ENCODE measurements around the gene FAM222A.

- TF ChIP-seq AFF4 (CRISPR knock-in tag; IDR thresholded peaks at IDR 0.05; ENCODE audit: borderline replicate concordance) (no peak), KAT7 (CRISPR knock-in tag; IDR thresholded peaks at IDR 0.05; ENCODE audit: borderline replicate concordance) (no peak), ZNF416 (CRISPR knock-in tag; IDR thresholded peaks at IDR 0.05) (no peak), PRRX2 (CRISPR knock-in tag; IDR thresholded peaks at IDR 0.05) (no peak), GRHL2 (CRISPR knock-in tag; IDR thresholded peaks at IDR 0.05; ENCODE audit: insufficient replicate concordance, severe bottlenecking) (no peak), NFATC4 (CRISPR knock-in tag; IDR thresholded peaks at IDR 0.05) (no peak), ZBTB43 (CRISPR knock-in tag; IDR thresholded peaks at IDR 0.05) (no peak), USF2 (CRISPR knock-in tag; IDR thresholded peaks at IDR 0.05) (no peak)
- TF ChIP-seq, protein P1, sequence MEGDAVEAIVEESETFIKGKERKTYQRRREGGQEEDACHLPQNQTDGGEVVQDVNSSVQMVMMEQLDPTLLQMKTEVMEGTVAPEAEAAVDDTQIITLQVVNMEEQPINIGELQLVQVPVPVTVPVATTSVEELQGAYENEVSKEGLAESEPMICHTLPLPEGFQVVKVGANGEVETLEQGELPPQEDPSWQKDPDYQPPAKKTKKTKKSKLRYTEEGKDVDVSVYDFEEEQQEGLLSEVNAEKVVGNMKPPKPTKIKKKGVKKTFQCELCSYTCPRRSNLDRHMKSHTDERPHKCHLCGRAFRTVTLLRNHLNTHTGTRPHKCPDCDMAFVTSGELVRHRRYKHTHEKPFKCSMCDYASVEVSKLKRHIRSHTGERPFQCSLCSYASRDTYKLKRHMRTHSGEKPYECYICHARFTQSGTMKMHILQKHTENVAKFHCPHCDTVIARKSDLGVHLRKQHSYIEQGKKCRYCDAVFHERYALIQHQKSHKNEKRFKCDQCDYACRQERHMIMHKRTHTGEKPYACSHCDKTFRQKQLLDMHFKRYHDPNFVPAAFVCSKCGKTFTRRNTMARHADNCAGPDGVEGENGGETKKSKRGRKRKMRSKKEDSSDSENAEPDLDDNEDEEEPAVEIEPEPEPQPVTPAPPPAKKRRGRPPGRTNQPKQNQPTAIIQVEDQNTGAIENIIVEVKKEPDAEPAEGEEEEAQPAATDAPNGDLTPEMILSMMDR (IDR thresholded peaks at IDR 0.05): no peak
- TF ChIP-seq, protein P2, sequence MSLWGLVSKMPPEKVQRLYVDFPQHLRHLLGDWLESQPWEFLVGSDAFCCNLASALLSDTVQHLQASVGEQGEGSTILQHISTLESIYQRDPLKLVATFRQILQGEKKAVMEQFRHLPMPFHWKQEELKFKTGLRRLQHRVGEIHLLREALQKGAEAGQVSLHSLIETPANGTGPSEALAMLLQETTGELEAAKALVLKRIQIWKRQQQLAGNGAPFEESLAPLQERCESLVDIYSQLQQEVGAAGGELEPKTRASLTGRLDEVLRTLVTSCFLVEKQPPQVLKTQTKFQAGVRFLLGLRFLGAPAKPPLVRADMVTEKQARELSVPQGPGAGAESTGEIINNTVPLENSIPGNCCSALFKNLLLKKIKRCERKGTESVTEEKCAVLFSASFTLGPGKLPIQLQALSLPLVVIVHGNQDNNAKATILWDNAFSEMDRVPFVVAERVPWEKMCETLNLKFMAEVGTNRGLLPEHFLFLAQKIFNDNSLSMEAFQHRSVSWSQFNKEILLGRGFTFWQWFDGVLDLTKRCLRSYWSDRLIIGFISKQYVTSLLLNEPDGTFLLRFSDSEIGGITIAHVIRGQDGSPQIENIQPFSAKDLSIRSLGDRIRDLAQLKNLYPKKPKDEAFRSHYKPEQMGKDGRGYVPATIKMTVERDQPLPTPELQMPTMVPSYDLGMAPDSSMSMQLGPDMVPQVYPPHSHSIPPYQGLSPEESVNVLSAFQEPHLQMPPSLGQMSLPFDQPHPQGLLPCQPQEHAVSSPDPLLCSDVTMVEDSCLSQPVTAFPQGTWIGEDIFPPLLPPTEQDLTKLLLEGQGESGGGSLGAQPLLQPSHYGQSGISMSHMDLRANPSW (CRISPR knock-in tag; conservative IDR thresholded peaks at IDR 0.05; ENCODE audit: low read depth): no peak
Observed at GRCh38 chr12:109815757-109816617, 102.4 kb downstream of the FAM222A start.

All from WTC11 (cell line).